H1 (cell line): ENCODE measurements around the gene LHPP.

Source experiments
- BRCA1 ChIP-seq: IDR thresholded peaks from 2 replicates; pipeline ENCODE4 v1.6.1; 2012; ENCODE audit warnings: low read depth, low read length, improper control_type of control experiment
- CHD2 ChIP-seq: IDR thresholded peaks from 2 replicates; pipeline ENCODE4 v1.6.1; 2012; ENCODE audit warnings: low read length, improper control_type of control experiment
- CREB1 ChIP-seq: IDR thresholded peaks from 2 replicates; pipeline ENCODE4 v1.6.1; 2012; ENCODE audit warnings: inconsistent platforms
- CTCF ChIP-seq, 3 experiments: IDR thresholded peaks; 1 replicate in 2 of 3; 2 replicates in 1 of 3; pipeline versions ENCODE4 v1.5.1 to v1.6.1; 2011; ENCODE audit warnings: low read length in 3 of 3, mild to moderate bottlenecking in 3 of 3, inconsistent platforms in 2 of 3, low read depth in 1 of 3, moderate library complexity in 1 of 3; ENCODE audit not compliant: insufficient read depth in 1 of 3; ENCODE audit errors: control extremely low read depth in 1 of 3
- EZH2 ChIP-seq: fragments of 200-600 bp; sonication (generic); IDR thresholded peaks from 2 replicates; pipeline ENCODE4 v1.7.1; 2012; ENCODE audit warnings: low read depth, mild to moderate bottlenecking, moderate library complexity, low read length, inconsistent platforms; ENCODE audit not compliant: severe bottlenecking
- MAX ChIP-seq: IDR thresholded peaks from 2 replicates; pipeline ENCODE4 v1.6.1; 2012; ENCODE audit warnings: inconsistent platforms
- POLR2A ChIP-seq, 2 experiments: IDR thresholded peaks; 1 replicate in 1 of 2; 2 replicates in 1 of 2; pipeline ENCODE4 v1.6.1; 2011; ENCODE audit warnings: low read depth in 2 of 2, low read length in 2 of 2, mild to moderate bottlenecking in 2 of 2; ENCODE audit errors: control extremely low read depth in 1 of 2
- POLR2AphosphoS5 ChIP-seq: IDR thresholded peaks from 2 replicates; pipeline ENCODE4 v1.6.1; 2011; ENCODE audit warnings: low read depth, low read length
- RXRA ChIP-seq: IDR thresholded peaks from 2 replicates; pipeline ENCODE4 v1.6.1; 2011; ENCODE audit warnings: low read depth, mild to moderate bottlenecking, low read length, moderate library complexity; ENCODE audit not compliant: insufficient read depth
- SIN3A ChIP-seq, 2 experiments: IDR thresholded peaks in 1 of 2; conservative IDR thresholded peaks in 1 of 2; 2 replicates each; pipeline ENCODE4 v1.6.1; 2011 to 2012; ENCODE audit warnings: low read length in 2 of 2, improper control_type of control experiment in 1 of 2, low read depth in 1 of 2, mild to moderate bottlenecking in 1 of 2
- SP2 ChIP-seq: IDR thresholded peaks from 2 replicates; pipeline ENCODE4 v1.6.1; 2012; ENCODE audit warnings: mild to moderate bottlenecking, low read length, inconsistent platforms
- YY1 ChIP-seq: IDR thresholded peaks from 2 replicates; pipeline ENCODE4 v1.6.1; 2011; ENCODE audit warnings: low read depth, mild to moderate bottlenecking, low read length

- no peak for TF ChIP-seq YY1
- no peak for TF ChIP-seq POLR2A (IDR thresholded peaks at IDR 0.05; ENCODE audit: control extremely low read depth in 1 of 2, low read depth in 2 of 2, low read length in 2 of 2)
- TF ChIP-seq CHD2 = no peak
- TF ChIP-seq CTCF (IDR thresholded peaks at IDR 0.05; ENCODE audit: control extremely low read depth in 1 of 3, insufficient read depth in 1 of 3, low read depth in 1 of 3, low read length in 3 of 3) = no peak
- TF ChIP-seq BRCA1 = no peak
- no peak for TF ChIP-seq EZH2
- no peak for TF ChIP-seq SIN3A (conservative IDR thresholded peaks at IDR 0.05 in 1 of 2, IDR thresholded peaks at IDR 0.05 in 1 of 2; ENCODE audit: low read depth in 1 of 2, low read length in 2 of 2)
- TF ChIP-seq POLR2AphosphoS5 = no peak
- no peak for TF ChIP-seq MAX
- TF ChIP-seq RXRA = no peak
- no peak for TF ChIP-seq CREB1
- TF ChIP-seq SP2 = no peak
Measured at GRCh38 chr10:124472071-124472470, 10.4 kb downstream of the LHPP start.
